Stimulated activated CD8-positive, alpha-beta memory T cell treated with anti-CD3 and anti-CD28 coated beads, Interleukin-4, amount 100 ng/mL, for 24 hours (primary cell): Measurements from ENCODE around the gene YY2.
"Not testable (repeated sequence)": the region's sequence is repeated elsewhere in the genome, so short reads cannot be mapped to it uniquely, and the experiment has no call there.

Experiments
- DNase-seq: peaks from one replicate; pipeline ENCODE4 v3.0.0-alpha.2; 2020; ENCODE audit warnings: low read depth

Gene YY2

GRCh38 chrX:21855937-21856415, at the start of gene YY2:
Gene YY2, plus strand, starts transcription at chrX:21855987. Its CDS starts 498 bp downstream, at chrX:21856485.
- no peak for DNase-seq

GRCh38 chrX:21806691-21807090, 49.1 kb upstream of the YY2 start:
- no peak for DNase-seq

- DNase-seq, result no peak
These were observed 44.0 kb upstream of the YY2 start for GRCh38 chrX:21811832-21812231.

- no peak for DNase-seq
These were observed 43.2 kb upstream of the YY2 start for GRCh38 chrX:21812628-21813027.

- no peak for DNase-seq
These were observed 42.0 kb upstream of the YY2 start for GRCh38 chrX:21813612-21814368.

GRCh38 chrX:21816136-21816535, 39.7 kb upstream of the YY2 start:
- no peak for DNase-seq

- DNase-seq, result not testable (repeated sequence)
These were observed 35.6 kb upstream of the YY2 start for GRCh38 chrX:21820170-21820569.

DNA sequence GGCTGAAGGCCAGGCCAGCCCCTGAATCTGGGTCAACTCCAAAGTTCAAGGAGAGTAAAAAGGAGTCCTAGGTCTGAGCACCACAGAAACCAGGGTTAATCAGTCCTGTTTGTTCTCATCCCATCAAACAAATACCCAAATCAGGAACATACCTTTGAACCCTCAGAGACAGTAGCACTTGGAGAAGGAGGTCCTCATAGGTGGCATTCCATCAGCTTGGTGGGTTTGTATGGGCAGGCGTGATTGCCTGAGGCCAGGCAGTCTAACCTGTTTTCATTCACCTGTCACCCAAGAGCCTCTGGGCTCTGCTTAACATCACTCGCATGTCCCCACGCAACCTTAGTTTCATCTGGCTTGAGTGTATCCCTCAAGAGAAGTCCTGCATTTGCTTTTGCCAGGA, 33.9 kb upstream of the YY2 start:
- no peak for DNase-seq

DNA sequence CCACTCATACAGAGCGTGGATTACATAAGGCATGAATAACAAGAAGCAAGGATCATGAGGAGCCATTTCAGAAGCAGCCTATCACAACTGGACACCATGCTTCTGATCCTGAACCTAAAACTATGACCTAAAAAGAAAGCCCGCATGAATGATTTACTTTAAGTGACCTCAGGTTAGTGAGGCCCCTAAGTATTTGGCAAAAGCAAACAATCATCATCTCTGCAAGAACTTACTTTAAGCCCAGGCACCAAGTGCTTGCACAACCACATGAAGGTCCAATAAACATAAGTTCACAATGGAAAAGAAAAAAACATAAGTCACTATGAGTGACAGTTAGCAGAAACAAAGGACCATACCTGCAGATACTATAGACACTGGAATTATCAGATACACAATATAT, 24.3 kb upstream of the YY2 start:
- DNase-seq, result no peak

GRCh38 chrX:21837056-21837455, 18.7 kb upstream of the YY2 start:
- no peak for DNase-seq

DNA sequence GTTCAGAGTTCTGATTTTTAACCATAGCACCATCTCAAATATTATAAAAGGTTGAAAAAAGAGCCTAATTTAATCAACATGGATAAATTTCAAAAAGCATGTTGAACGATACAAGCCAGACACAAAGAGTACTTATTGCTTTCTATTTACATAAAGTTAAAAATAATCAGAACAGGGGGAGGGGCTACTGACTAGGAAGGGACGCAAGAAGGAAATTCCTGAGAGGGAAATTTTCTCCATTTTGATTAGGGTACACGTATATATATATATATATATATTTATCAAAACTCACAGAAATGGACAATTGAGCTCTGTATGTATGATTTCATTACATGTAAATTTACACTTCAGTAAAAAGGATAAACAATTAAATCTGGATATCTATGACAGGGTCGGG, 16.9 kb upstream of the YY2 start:
- no peak for DNase-seq

- peak; percentile 65 for DNase-seq
These were observed 16.2 kb upstream of the YY2 start, which contains the start of gene MBTPS2 for GRCh38 chrX:21839334-21840192. Gene MBTPS2, plus strand, starts transcription at chrX:21839617. Its CDS starts 118 bp downstream, at chrX:21839735.

- no peak for DNase-seq
These were observed 15.6 kb upstream of the YY2 start for GRCh38 chrX:21840193-21840545.

DNA sequence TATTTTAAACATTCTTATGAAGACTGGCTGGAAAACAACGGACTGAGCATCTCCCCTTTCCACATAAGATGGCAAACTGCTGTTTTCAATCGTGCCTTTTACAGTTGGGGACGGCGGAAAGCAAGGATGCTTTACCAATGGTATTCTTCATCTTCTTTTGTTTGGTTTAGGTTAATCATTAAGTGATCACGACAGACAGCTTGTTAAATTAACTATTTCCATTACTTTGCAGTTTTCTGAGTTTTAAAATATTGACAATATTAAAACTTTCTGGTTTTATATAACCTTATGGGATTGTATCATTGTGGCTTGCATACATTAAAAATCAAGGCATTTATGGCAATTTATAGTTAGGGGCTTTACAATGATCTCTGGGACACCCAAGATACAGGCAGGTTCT, 12.6 kb upstream of the YY2 start:
- no peak for DNase-seq

GRCh38 chrX:21845096-21845495, 10.7 kb upstream of the YY2 start:
- DNase-seq, result no peak

DNA sequence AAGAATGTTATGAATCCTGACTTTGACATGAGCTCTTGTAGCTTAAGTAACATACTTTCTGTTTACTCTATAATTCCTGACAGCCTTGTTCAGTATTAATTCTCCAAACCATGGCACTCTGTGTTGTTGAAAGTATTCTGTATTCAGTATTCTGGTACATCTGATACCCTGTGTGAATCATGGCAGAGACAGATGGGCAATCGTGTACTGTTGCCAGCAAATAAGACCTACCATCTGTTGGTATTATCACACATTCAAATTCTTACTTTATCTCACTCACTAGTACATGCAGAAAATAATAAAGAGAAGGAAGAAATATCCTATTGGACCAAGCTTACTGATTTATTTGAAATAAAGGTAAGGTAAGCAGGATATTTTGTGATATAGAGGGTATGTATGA, 8.4 kb upstream of the YY2 start:
- no peak for DNase-seq

DNA sequence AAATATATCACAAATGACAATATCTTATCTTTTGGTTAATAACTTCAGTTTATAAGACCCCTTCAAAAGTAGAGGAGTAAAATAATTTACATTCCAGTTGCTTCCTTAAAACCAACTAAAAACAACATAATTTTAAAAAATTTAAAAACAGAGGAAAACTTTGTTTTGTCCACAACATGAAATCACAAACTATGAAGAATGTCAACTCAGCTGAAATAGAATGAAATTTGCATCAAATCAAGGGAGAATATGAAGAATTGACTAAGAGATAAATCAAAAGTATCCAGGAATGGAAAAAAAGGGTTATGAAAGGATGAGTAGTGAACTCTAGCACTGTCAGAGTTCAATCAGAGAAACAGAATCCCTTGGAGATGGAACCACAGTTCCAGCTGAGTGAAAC, 2.2 kb upstream of the YY2 start:
- no peak for DNase-seq

DNA sequence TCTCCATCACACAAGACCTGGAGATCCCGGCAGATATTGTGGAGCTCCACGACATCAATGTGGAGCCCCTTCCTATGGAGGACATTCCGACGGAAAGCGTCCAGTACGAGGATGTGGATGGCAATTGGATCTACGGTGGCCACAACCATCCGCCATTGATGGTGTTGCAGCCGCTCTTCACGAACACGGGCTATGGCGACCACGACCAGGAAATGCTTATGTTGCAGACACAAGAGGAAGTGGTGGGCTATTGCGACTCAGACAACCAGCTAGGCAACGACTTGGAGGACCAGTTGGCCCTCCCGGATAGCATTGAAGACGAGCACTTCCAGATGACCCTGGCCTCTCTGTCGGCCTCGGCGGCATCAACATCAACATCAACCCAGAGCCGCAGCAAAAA, 717 bp downstream of the YY2 start:
- DNase-seq, result no peak

DNA sequence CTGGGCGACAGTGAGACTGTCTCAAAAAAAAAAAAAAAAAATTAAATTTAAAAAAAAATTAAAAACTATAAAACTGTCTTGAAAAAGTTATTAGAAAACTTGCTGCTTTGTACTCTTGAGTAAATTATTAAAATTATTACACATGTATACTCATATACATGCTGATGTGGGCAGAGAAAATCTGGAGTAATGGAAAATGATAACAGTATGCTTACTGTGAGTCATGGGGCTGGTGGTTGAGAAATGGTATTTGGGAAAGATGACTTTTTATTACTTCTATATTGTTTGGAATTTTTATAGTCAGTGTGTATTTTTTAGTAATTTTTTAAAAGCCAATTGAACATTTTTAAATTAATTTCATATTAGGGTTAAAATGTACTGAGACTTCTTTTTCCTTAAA, 7.5 kb downstream of the YY2 start:
- DNase-seq, result no peak

DNA sequence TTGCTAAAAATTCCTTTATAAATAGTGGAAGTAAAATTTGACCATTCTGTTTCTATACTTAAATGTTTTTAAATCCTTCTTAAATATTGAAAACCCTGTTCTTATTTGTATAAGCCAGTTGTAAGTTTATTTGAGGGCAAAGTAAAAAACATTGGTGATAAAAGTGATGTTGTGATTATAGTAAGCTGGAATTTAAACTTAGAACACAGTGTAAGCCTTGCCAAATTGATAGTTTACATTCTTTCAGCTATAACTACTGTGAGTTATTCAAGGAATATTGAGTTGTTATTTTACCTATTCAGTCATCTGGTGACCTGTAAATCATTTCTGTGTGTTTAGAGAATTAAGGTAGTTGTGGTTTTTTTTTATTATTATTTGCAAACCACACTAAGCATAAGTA, 9.6 kb downstream of the YY2 start:
- no peak for DNase-seq

DNA sequence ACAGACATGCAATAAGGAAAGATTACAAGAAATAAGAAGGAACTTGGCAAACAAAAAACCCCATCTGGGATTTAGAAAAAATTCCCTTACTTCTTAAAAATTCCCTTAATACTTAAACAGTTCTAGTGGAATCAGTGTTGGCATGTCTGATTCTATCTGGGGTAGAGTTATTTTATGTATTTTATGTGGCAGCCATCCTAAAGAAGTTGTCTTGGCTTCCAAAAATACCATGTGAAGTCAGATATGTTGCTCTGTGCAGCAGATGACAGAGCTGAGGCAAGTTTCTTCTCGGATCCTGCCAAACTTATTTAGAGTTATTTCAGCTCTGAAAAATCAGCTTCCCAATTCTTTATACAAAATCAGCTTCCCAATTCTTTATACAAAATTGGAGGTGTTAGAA, 14.7 kb downstream of the YY2 start:
- DNase-seq, result no peak

GRCh38 chrX:21873063-21873775, 17.4 kb downstream of the YY2 start:
- no peak for DNase-seq

DNA sequence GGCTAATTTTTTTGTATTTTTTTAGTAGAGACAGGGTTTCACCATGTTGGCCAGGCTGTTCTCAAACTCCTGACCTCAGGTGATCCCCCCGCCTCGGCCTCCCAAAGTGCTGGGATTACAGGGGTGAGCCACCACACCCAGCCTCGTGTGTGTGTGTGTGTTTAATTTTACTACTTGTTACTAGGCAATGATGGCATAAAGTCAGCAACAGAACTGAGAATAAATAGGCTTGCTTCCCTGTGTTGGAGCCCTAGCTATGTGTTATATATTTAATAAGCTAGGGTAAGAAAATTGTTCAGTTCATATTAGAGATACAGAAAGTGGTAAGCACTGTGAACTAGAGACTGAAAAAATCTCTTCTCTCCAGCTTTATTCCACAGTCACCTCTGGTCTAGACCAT, 18.4 kb downstream of the YY2 start:
- not testable (repeated sequence) for DNase-seq
